C1 segment of cervical spinal cord (tissue), 14 donors: Measurements from ENCODE around the gene HIF1A.

ENCODE experiments used
- DNase-seq, 14 donors: peaks; one replicate each; lab custom pipeline; 2025; lab: John Stamatoyannopoulos, UW

HIF1A gene

GRCh38 chr14:61673305-61673704 lies 22.0 kb upstream of the HIF1A start:
- no peak for DNase-seq

GRCh38 chr14:61675291-61675690 lies 20.0 kb upstream of the HIF1A start:
- DNase-seq, result no peak

GRCh38 chr14:61677479-61677878 lies 17.8 kb upstream of the HIF1A start:
- no peak for DNase-seq

- DNase-seq, result no peak
Observed at GRCh38 chr14:61678975-61679374, 16.3 kb upstream of the HIF1A start.

- no peak for DNase-seq
Observed at GRCh38 chr14:61681413-61681812, 13.9 kb upstream of the HIF1A start.

GRCh38 chr14:61683108-61683507 lies 12.2 kb upstream of the HIF1A start:
- DNase-seq, result no peak

- no peak for DNase-seq
Observed at GRCh38 chr14:61690039-61690438, 5.3 kb upstream of the HIF1A start.

GRCh38 chr14:61690982-61691381 lies 4.3 kb upstream of the HIF1A start:
- DNase-seq, result no peak

GRCh38 chr14:61691495-61691894 lies 3.8 kb upstream of the HIF1A start:
- no peak for DNase-seq

GRCh38 chr14:61694039-61694438 lies 1.3 kb upstream of the HIF1A start:
- no peak for DNase-seq

- peak in 12 of 14 donors; percentile 36 to 84 (median 69) for DNase-seq
Observed at GRCh38 chr14:61695695-61696527, 598 bp downstream of the HIF1A start.

- DNase-seq, result no peak
Observed at GRCh38 chr14:61696753-61697318, 1.5 kb downstream of the HIF1A start.

GRCh38 chr14:61698206-61698980 lies 3.1 kb downstream of the HIF1A start:
- no peak for DNase-seq

GRCh38 chr14:61699027-61699426 lies 3.7 kb downstream of the HIF1A start:
- DNase-seq, result no peak

- no peak for DNase-seq
Observed at GRCh38 chr14:61700104-61700886, 5.0 kb downstream of the HIF1A start.

- no peak for DNase-seq
Observed at GRCh38 chr14:61701946-61702345, 6.6 kb downstream of the HIF1A start.

- no peak for DNase-seq
Observed at GRCh38 chr14:61703342-61704129, 8.2 kb downstream of the HIF1A start.

GRCh38 chr14:61704554-61704953 lies 9.2 kb downstream of the HIF1A start:
- no peak for DNase-seq

- DNase-seq, result no peak
Observed at GRCh38 chr14:61705017-61705416, 9.7 kb downstream of the HIF1A start.

- no peak for DNase-seq
Observed at GRCh38 chr14:61706096-61706690, 10.9 kb downstream of the HIF1A start.
